Activated T-helper 1 cell treated with anti-CD3 and anti-CD28 coated beads, Interleukin-12 subunit alpha, Interleukin-12 subunit beta, Interleukin-2, Interleukin-4 antibody, amounts not matched to agents 30 ng/mL and 10 ng/mL and 1 ng/mL, durations not matched to agents 14 hours and 24 hours and 36 hours (primary cell): ENCODE data around the gene MAP3K7. TPM values are rescaled to one million over a fixed set of nuclear protein-coding genes. Genes with fewer than 3 reads are reported as not detected.

Experiments
- DNase-seq: peaks from one replicate; pipeline ENCODE4 v3.0.0; 2021; ENCODE audit warnings: low spot score
- H3K27ac Mint-ChIP-seq: one replicate; pipeline ENCODE4 v1.8.0; 2021; ENCODE audit warnings: mild to moderate bottlenecking, mixed read lengths
- H3K27me3 Mint-ChIP-seq: one replicate; pipeline ENCODE4 v1.8.0; 2022; ENCODE audit warnings: mild to moderate bottlenecking, moderate library complexity, mixed read lengths; ENCODE audit not compliant: insufficient read depth
- H3K36me3 Mint-ChIP-seq: one replicate; pipeline ENCODE4 v1.8.0; 2021; ENCODE audit warnings: low read depth, mixed read lengths
- H3K4me1 Mint-ChIP-seq: one replicate; pipeline ENCODE4 v1.8.0; 2021; ENCODE audit warnings: low read depth, mixed read lengths
- H3K4me3 Mint-ChIP-seq: one replicate; pipeline ENCODE4 v1.8.0; 2021; ENCODE audit warnings: mild to moderate bottlenecking, moderate library complexity, mixed read lengths
- H3K9me3 Mint-ChIP-seq: one replicate; pipeline ENCODE4 v1.8.0; 2021; ENCODE audit warnings: mixed read lengths
- intact Hi-C: fragments of 100-400 bp; cut with micrococcal nuclease; formaldehyde crosslinking; loops from one replicate; pipeline ENCODE4 v1.15.1; 2024
- total RNA-seq: library from RNA; stranded (reverse); gene quantifications from 2 replicates; pipeline ENCODE4 v1.2.3, GENCODE V29; 2022

MAP3K7 gene
- total RNA-seq, 1 donor from 2014 or later, result 31.0 TPM

DNA sequence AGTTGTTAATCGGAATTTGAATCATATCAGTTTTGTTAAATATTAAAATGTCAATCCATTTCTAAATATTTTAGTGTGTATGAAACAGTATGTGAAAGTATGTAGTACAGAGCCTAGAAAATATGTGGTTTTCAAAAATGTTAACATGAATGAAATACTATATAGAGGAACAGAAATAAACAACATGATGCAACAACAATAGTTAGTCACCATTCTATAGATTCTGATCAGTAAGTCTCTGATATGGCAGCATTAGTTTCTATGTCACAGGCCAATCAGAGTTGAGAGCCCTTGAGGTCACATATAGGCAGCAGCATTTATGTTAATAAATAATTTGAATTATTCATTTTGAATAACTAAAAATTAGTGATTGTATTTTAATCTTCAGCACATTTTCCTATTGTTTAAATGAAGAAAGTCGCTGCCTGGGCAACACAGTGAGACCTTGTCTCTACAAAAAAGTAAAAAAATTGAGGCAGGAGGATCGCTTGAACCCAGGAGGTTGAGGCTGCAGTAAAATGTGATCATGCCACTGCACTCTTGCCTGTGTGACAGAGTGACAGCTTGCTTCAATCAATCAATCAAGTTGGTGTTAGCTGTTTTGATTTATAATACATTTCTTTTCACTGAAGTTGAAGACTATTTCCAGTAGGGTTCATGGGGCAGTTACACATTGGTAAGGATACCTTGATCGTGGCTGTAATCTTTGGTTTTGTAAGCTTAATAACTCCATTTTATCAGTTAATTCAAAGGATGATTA, 11.5 kb upstream of the MAP3K7 start:
- no peaks in the 10 kb centered on the region for H3K4me1 Mint-ChIP-seq
- H3K36me3 Mint-ChIP-seq, result no peaks in the 10 kb centered on the region
- H3K4me3 Mint-ChIP-seq, result no peak overlapping the region
- H3K27ac Mint-ChIP-seq, result no peak overlapping the region
- intact Hi-C loops, result no loop called here
- H3K27me3 Mint-ChIP-seq, result peaks cover 37% of the 10 kb centered on the region
- no peak for DNase-seq
- H3K9me3 Mint-ChIP-seq, result no peaks in the 10 kb centered on the region

DNA sequence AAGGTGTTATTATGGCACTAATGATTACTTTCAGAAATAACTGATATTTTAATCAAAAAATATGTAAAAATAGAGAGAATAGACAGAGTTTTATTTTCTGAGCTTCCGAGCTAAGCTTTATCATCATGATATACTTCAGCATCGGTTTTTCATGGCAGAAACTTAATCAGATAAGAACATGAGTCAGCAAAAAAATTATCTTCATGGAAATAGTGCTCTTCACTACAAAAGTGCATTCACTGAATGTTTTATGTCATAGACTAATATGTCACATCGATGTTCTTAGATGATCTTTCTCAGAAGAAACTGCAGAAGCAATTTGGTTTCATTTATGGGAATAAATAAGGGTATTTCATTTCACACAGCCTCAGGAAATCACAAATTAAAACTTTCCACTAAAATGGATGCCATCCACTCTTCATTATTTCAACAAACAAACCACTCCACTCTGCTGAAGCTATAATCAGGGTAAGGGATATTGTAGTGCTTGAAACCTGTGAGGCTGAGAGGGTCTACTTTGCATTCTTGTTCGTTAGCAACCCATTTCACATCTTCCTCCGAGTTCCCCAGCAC, 10.2 kb upstream of the MAP3K7 start:
- Mint-ChIP-seq H3K4me1 (no peaks in the 10 kb centered on the region), H3K27ac (no peak overlapping the region), H3K27me3 (peaks cover 38% of the 10 kb centered on the region), H3K4me3 (no peak overlapping the region), H3K36me3 (no peaks in the 10 kb centered on the region), H3K9me3 (no peaks in the 10 kb centered on the region)
- DNase-seq, result no peak
- intact Hi-C loops, result no loop called here

DNA sequence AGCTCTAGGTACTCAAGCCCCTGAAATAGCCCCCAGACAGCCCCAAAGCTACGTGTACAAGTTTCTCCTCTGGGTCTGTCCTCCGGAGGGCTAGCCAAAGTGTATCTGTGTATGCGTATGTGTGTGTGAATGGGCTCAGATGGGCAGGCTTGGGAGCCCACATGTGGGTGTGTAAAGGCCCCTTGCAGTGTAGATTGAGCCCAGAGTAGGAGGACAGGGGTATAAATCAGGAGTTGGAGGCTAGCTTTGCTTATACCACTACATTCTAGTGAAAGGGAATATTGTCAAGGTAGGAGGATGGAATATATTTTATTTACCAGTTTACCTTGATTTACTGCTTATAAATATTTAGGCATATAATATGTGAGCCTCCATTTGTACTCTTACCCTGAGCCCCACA, 9.0 kb upstream of the MAP3K7 start:
- Mint-ChIP-seq H3K4me1 (no peaks in the 10 kb centered on the region), H3K27me3 (peaks cover 38% of the 10 kb centered on the region), H3K9me3 (no peaks in the 10 kb centered on the region), H3K27ac (no peak overlapping the region), H3K36me3 (no peaks in the 10 kb centered on the region), H3K4me3 (no peak overlapping the region)
- no peak for DNase-seq
- intact Hi-C loops, result no loop called here

DNA sequence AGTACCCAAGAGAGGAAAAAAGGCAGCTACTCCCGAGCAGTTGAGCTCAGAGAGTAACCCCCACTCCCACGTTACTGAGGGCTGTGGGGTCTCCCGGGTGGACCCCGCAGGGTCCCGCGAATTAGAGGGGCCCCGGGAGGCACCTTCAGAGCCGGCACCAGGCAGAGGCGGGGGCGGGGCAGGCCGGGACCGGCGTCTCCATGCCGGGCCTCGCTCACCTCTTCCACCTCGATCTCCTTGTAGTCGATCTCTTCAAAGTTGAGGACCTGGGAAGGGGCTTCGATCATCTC, 381 bp downstream of the MAP3K7 start:
- Mint-ChIP-seq H3K27me3 (peaks cover 8% of the 10 kb centered on the region), H3K4me3 (peak overlapping the region; percentile 93), H3K9me3 (no peaks in the 10 kb centered on the region), H3K27ac (peak overlapping the region; percentile 92), H3K36me3 (peaks cover 5% of the 10 kb centered on the region), H3K4me1 (peaks cover 40% of the 10 kb centered on the region)
- no peak for DNase-seq
- intact Hi-C loops, result loop anchor here (2.0 to 10.0 kb wide), 8 partner anchors 24 to 1504 kb away; partner anchors contain the start of genes ANKRD6 and BACH2

DNA sequence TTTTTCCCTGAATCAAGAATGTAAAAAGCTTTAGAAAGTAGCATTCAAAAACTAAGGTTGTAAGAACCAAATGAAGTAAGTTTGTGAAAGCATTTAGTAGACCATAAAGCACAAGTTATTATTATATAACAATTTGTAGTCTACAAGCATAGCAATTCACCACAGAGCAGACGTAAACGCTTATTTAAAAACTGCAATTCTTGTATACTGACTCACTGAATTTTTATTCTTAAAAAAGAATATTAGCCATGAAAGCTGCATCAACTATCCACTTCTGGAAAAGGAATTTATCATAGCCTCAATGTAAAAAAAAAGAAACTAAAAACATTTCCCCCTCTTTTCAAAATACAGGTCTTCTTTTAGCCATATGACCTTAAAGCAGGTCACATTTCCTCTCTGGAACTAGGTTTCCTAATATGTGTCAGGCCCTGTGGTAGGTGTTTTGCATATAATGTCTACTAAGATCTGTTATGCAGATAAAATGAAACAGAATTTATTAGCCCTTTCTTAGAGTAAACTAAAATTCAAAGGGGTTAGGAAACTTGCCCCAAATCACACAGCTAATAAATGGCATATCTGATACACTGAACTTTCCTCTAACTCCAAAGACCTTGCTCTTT, 2.1 kb downstream of the MAP3K7 start:
- Mint-ChIP-seq H3K27ac (peak overlapping the region; percentile 50), H3K27me3 (peaks cover 4% of the 10 kb centered on the region), H3K4me3 (peak overlapping the region; percentile 93), H3K9me3 (no peaks in the 10 kb centered on the region), H3K36me3 (peaks cover 5% of the 10 kb centered on the region), H3K4me1 (peaks cover 40% of the 10 kb centered on the region)
- intact Hi-C loops, result loop anchor here (5.0 to 10.0 kb wide), 3 partner anchors 287 to 1210 kb away; partner anchors contain the start of genes ANKRD6 and BACH2
- no peak for DNase-seq

DNA sequence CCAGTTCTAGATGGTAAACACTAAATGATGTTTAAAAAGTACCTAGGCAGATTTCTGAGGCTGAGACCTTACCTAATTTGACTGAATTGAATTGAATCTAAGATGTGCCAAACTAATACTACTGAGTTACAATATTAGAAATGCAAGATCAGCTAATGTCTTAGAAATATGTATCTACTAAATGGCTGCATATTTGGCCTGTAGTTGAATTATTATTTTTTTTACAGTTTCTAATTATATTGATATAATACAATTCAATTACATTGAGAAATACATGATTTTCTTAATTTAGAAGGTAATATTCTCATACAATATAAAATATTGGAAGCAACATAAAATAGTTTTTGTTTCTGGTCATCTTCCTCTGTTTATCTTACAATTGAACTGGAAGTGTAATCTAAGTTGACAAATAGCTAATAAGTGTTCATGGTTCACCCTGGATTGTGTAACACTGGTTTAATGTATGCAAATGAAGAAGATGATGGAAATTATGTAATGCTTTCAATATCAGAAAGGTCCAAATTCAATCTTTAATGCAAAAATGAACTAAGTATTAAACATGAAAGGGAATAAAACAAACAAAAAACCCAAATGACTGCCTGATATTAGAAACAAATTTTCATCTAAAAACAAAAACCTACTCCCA, 2.9 kb downstream of the MAP3K7 start:
- Mint-ChIP-seq H3K36me3 (peaks cover 8% of the 10 kb centered on the region), H3K4me3 (peak overlapping the region; percentile 93), H3K27me3 (peaks cover 2% of the 10 kb centered on the region), H3K9me3 (no peaks in the 10 kb centered on the region), H3K4me1 (peaks cover 40% of the 10 kb centered on the region), H3K27ac (peak overlapping the region; percentile 20)
- no peak for DNase-seq
- intact Hi-C loops, result loop anchor here (2.0 to 10.0 kb wide), 3 partner anchors 17 to 1209 kb away; partner anchors contain the start of gene ANKRD6

DNA sequence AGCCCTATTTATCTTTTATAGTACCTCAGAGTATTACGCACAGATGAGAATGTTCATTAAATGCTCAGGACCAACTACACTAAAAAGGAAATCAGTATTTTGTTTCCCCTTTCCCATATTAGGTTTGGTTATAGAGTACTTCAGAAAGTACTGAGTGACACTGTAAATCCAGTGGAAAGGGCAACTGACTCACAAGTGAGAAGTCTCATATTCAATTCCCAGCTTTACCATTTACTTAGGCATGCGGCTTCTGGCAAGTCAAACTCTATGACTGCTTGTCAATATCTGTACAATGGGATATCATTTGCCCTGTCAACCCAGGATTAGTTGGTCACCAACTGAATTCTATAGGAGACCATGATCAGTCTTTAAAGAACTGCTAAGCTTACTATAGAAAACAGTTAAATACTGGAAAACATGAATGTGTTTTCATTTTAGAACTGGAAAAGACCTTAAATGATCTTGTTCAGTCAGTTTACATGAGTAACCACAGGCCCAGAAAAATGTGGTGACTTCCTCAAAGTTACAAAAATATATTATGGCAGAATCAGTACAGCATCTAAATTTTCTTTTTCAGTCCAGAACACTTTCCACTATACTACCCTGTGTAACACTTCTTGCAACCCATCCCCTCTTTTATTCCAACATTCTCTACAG, 3.6 kb downstream of the MAP3K7 start:
- Mint-ChIP-seq H3K27ac (peak overlapping the region; percentile 20), H3K27me3 (peaks cover 2% of the 10 kb centered on the region), H3K36me3 (peaks cover 8% of the 10 kb centered on the region), H3K4me3 (peak overlapping the region; percentile 56), H3K9me3 (no peaks in the 10 kb centered on the region), H3K4me1 (peaks cover 40% of the 10 kb centered on the region)
- intact Hi-C loops, result loop anchor here (2.0 to 10.0 kb wide), 3 partner anchors 17 to 1209 kb away; partner anchors contain the start of gene ANKRD6
- no peak for DNase-seq

DNA sequence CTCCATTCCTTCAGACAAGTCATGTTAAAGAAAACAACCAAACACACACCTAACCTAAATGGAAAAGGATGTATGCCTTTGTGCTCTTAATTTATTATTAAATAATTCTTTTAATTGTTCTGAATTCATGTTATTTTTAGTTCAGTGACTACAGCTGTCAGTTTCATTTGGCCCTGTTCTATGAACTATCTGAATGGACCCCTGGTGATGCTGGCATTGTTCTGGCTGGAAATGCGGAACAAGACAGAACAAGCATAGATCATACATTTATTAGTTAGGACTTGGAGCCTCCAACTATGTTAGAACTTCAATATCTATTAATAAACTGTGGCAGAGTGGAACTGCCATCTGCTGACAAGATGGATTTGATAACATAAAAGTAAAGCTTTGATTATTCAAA, 5.7 kb downstream of the MAP3K7 start:
- no peaks in the 10 kb centered on the region for H3K27me3 Mint-ChIP-seq
- H3K27ac Mint-ChIP-seq, result no peak overlapping the region
- peaks cover 9% of the 10 kb centered on the region for H3K36me3 Mint-ChIP-seq
- no peak overlapping the region for H3K4me3 Mint-ChIP-seq
- peaks cover 28% of the 10 kb centered on the region for H3K4me1 Mint-ChIP-seq
- no peaks in the 10 kb centered on the region for H3K9me3 Mint-ChIP-seq
- intact Hi-C loops, result loop anchor here (10.0 kb wide), 2 partner anchors 1146 to 1206 kb away; partner anchors contain the start of gene ANKRD6
- DNase-seq, result no peak

DNA sequence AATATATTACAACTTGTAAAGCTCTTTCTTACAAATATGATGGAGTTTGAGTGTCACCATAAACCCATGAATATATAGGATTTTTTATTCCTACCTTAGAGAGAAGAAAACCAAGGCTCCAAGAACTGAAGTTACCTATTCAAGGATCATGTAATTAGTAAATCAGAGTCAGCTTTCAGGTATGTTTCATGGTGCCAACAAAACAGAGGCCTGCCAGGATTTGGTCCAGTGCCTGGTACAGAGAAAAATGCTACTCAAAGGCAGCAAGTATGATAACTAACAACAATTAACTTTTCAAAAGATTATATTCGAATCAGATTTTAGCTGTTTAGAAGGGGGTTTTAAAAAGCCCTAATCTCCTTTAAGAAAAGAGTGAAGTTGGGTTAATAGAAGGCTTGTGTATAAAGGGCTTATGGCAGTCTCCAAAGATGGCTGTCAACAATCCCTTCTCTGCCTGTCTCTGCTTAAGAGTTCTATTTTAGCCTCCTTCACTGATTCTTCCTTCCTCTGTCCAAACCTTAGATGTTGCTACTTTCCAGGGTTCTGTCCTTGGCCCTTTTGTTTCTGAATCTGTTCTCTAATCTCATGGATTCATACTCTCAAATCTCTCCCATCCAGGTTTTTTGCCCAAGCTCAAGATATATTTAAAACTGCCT, 7.8 kb downstream of the MAP3K7 start:
- peaks cover 8% of the 10 kb centered on the region for H3K36me3 Mint-ChIP-seq
- peaks cover 15% of the 10 kb centered on the region for H3K4me1 Mint-ChIP-seq
- DNase-seq, result no peak
- no peaks in the 10 kb centered on the region for H3K27me3 Mint-ChIP-seq
- peak overlapping the region; percentile 5 for H3K27ac Mint-ChIP-seq
- H3K4me3 Mint-ChIP-seq, result no peak overlapping the region
- intact Hi-C loops, result loop anchor here (2.0 to 5.0 kb wide), 2 partner anchors 38 to 82 kb away; no protein-coding TSS in a partner anchor
- H3K9me3 Mint-ChIP-seq, result no peaks in the 10 kb centered on the region

DNA sequence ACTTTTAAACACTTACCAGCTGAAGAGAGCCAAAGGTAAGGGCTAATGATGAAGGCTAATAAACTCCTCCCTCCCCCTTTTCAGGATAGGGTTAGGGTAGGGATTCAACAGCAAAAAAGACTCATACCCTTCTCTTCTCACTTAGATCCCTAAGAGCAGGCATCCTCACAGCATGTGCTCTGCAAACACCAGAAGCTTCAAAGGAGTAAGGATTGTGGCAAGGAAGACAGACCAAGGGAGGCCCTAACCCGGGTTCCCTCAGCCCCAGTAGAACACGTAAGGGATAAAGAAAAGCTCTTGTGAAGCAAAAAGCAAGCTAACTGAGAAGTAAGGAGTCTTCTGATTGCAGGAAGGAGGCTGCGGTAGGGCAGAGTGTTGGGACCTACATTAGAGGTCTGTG, 11.6 kb downstream of the MAP3K7 start:
- no peak overlapping the region for H3K27ac Mint-ChIP-seq
- peaks cover 13% of the 10 kb centered on the region for H3K36me3 Mint-ChIP-seq
- no peak for DNase-seq

DNA sequence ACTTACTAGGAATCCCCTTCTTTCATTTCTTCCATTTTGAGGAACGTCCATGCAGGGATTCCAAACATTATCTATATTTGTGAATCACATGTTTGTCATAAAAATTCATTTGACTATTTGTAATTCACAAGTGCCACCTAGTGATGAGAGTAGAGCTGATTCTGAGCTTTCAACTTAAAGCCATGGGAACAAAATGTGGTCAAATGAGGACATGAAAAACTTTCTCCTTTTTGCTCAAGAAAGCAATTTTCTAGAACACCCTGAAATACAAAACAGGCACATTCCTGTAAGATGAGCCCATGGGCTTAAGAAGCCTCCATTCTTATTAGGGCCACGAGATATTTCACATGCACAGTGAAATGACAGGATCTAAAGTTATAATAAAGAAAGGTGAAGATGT, 12.3 kb downstream of the MAP3K7 start:
- no peaks in the 10 kb centered on the region for H3K4me1 Mint-ChIP-seq
- H3K4me3 Mint-ChIP-seq, result no peak overlapping the region
- no peaks in the 10 kb centered on the region for H3K27me3 Mint-ChIP-seq
- intact Hi-C loops, result loop anchor here (5.0 kb wide), 2 partner anchors 77 to 632 kb away; no protein-coding TSS in a partner anchor
- H3K27ac Mint-ChIP-seq, result no peak overlapping the region
- H3K36me3 Mint-ChIP-seq, result peaks cover 18% of the 10 kb centered on the region
- no peaks in the 10 kb centered on the region for H3K9me3 Mint-ChIP-seq
- no peak for DNase-seq

More for the DNA sequence above, 11.6 kb downstream of the MAP3K7 start:
- H3K9me3 Mint-ChIP-seq, result no peaks in the 10 kb centered on the region
- no peaks in the 10 kb centered on the region for H3K27me3 Mint-ChIP-seq
- no peak overlapping the region for H3K4me3 Mint-ChIP-seq
- intact Hi-C loops, result loop anchor here (5.0 kb wide), 1 partner anchor 78 kb away; no protein-coding TSS in a partner anchor
- no peaks in the 10 kb centered on the region for H3K4me1 Mint-ChIP-seq

DNA sequence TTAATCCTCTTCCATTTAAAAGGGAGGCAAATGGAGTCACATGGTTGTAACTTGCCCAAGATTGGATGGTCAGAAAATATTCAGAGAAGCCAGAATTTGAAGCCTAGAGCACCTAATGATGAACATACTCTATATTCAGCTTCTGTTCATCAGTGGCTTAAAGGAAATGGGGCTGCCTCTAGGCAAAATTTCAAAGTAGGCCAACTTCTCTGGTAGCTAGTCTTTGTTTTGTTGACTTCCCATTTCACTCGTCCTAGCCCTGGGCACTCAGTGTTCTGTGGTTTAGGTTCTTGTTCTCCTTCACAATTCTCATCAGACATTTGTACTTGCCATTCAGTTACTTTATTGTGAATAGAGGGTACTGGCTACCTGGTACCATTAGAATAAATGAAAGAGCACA, 13.2 kb downstream of the MAP3K7 start:
- Mint-ChIP-seq H3K4me3 (no peak overlapping the region), H3K4me1 (no peaks in the 10 kb centered on the region), H3K27ac (no peak overlapping the region), H3K36me3 (peaks cover 21% of the 10 kb centered on the region), H3K27me3 (no peaks in the 10 kb centered on the region), H3K9me3 (no peaks in the 10 kb centered on the region)
- no peak for DNase-seq
- intact Hi-C loops, result loop anchor here (5.0 kb wide), 1 partner anchor 631 kb away; no protein-coding TSS in a partner anchor
